Activated CD4-positive, CD25-positive, alpha-beta regulatory T cell treated with anti-CD3 and anti-CD28 coated beads, Interleukin-2, amount 50 U/mL, for 24 hours (primary cell): ENCODE measurements around the gene ANO9.
"Not testable (repeated sequence)": the region's sequence is repeated elsewhere in the genome, so short reads cannot be mapped to it uniquely, and the experiment has no call there.

Experiments
- ATAC-seq, 2 donors: fragments of 150-1000 bp; cut with Tn5 transposase; one replicate each; pipeline ENCODE4 v1.10.0; 2021; ENCODE audit warnings: mild to moderate bottlenecking in 1 of 2, moderate library complexity in 1 of 2

ANO9 gene

GRCh38 chr11:398826-399225, 43.0 kb downstream of the ANO9 start:
- no peak for ATAC-seq

- peak; percentile 58 to 85 for ATAC-seq
These were observed 44.8 kb downstream of the ANO9 start for GRCh38 chr11:396948-397548.

- peak in 1 of 2 donors; percentile 30 for ATAC-seq
These were observed 45.3 kb downstream of the ANO9 start for GRCh38 chr11:396511-396947.

GRCh38 chr11:395866-396265, 45.9 kb downstream of the ANO9 start:
- no peak for ATAC-seq

GRCh38 chr11:394858-395655, 46.8 kb downstream of the ANO9 start:
- no peak for ATAC-seq

GRCh38 chr11:394034-394857, 47.6 kb downstream of the ANO9 start, which contains the start of gene PKP3:
Gene PKP3 (plus strand): TSS chr11:394209. CDS start chr11:394293, 84 bp downstream.
- ATAC-seq = no peak

GRCh38 chr11:393219-394033, 48.4 kb downstream of the ANO9 start:
- peak in 1 of 2 donors; percentile 36 for ATAC-seq

- ATAC-seq = no peak
These were observed 49.6 kb downstream of the ANO9 start for GRCh38 chr11:392102-392777.

GRCh38 chr11:391117-392017, 50.4 kb downstream of the ANO9 start:
- ATAC-seq = no peak

- ATAC-seq = no peak
These were observed 51.6 kb downstream of the ANO9 start for GRCh38 chr11:390175-390574.

- ATAC-seq = not testable (repeated sequence)
These were observed 52.4 kb downstream of the ANO9 start for GRCh38 chr11:389369-389768.

GRCh38 chr11:387193-387793, 54.5 kb downstream of the ANO9 start:
- ATAC-seq = no peak

GRCh38 chr11:386483-386882, 55.3 kb downstream of the ANO9 start:
- no peak for ATAC-seq

GRCh38 chr11:385594-386351, 56.0 kb downstream of the ANO9 start:
- ATAC-seq = no peak

- ATAC-seq = no peak
These were observed 57.3 kb downstream of the ANO9 start for GRCh38 chr11:384511-384910.

- ATAC-seq = no peak
These were observed 58.4 kb downstream of the ANO9 start for GRCh38 chr11:383431-383830.

- no peak for ATAC-seq
These were observed 59.7 kb downstream of the ANO9 start for GRCh38 chr11:382081-382629.

GRCh38 chr11:381501-382072, 60.2 kb downstream of the ANO9 start:
- no peak for ATAC-seq

- ATAC-seq = no peak
These were observed 60.8 kb downstream of the ANO9 start for GRCh38 chr11:380996-381395.
